Hepatocyte (in vitro differentiated cells): Measurements from ENCODE around the gene FERMT1. TPM values are rescaled to one million over a fixed set of nuclear protein-coding genes. Genes with fewer than 3 reads are reported as not detected.

Experiments used
- DNase-seq: peaks from one replicate; pipeline ENCODE4 v3.0.0-alpha.2; 2016; ENCODE audit warnings: low spot score
- H2AFZ ChIP-seq: fragments of 200-600 bp; sonication (generic); 2 replicates; pipeline ENCODE4 v1.6.0; 2016; ENCODE audit warnings: antibody characterized with exemption, mild to moderate bottlenecking
- H3K27ac ChIP-seq: fragments of 200-600 bp; sonication (generic); 2 replicates; pipeline ENCODE4 v1.5.1; 2016; ENCODE audit warnings: mild to moderate bottlenecking
- H3K27me3 ChIP-seq: fragments of 200-600 bp; sonication (generic); 2 replicates; pipeline ENCODE4 v1.6.1; 2016
- H3K36me3 ChIP-seq: fragments of 200-600 bp; sonication (generic); replicated peaks from 2 replicates; pipeline ENCODE4 v1.5.1; 2016; ENCODE audit warnings: low read depth; ENCODE audit not compliant: insufficient read depth
- H3K4me1 ChIP-seq: fragments of 200-600 bp; sonication (generic); 2 replicates; pipeline ENCODE4 v1.5.1; 2016; ENCODE audit warnings: mild to moderate bottlenecking, moderate library complexity; ENCODE audit not compliant: insufficient read depth
- H3K4me2 ChIP-seq: fragments of 200-600 bp; sonication (generic); 2 replicates; pipeline ENCODE4 v1.6.0; 2016
- H3K4me3 ChIP-seq: fragments of 200-600 bp; sonication (generic); 2 replicates; pipeline ENCODE4 v1.5.1; 2016; ENCODE audit warnings: mild to moderate bottlenecking
- H3K79me2 ChIP-seq: fragments of 200-600 bp; sonication (generic); 2 replicates; pipeline ENCODE4 v1.6.0; 2017; ENCODE audit warnings: mild to moderate bottlenecking
- H3K9me2 ChIP-seq: fragments of 200-600 bp; sonication (generic); replicated peaks from 2 replicates; pipeline ENCODE4 v1.6.0; 2017; ENCODE audit warnings: mild to moderate bottlenecking; ENCODE audit not compliant: insufficient read depth
- H3K9me3 ChIP-seq: fragments of 200-600 bp; sonication (generic); 2 replicates; pipeline ENCODE4 v1.5.1; 2016; ENCODE audit warnings: low read depth, mild to moderate bottlenecking
- H4K20me1 ChIP-seq: fragments of 200-600 bp; sonication (generic); 2 replicates; pipeline ENCODE4 v1.6.0; 2016; ENCODE audit warnings: mild to moderate bottlenecking; ENCODE audit not compliant: insufficient read depth, poor library complexity, severe bottlenecking
- CTCF ChIP-seq: fragments of 200-600 bp; sonication (generic); IDR thresholded peaks from 2 replicates; pipeline ENCODE4 v1.5.1; 2016; ENCODE audit warnings: antibody characterized with exemption, mild to moderate bottlenecking; ENCODE audit not compliant: poor library complexity
- EZH2 ChIP-seq: fragments of 200-600 bp; sonication (generic); IDR thresholded peaks from 2 replicates; pipeline ENCODE4 v1.6.1; 2016; ENCODE audit warnings: antibody characterized with exemption, mild to moderate bottlenecking, borderline replicate concordance
- EZH2phosphoT487 ChIP-seq: fragments of 200-600 bp; sonication (generic); IDR thresholded peaks from one replicate; pipeline ENCODE4 v1.6.1; 2018; ENCODE audit warnings: antibody characterized with exemption, mild to moderate bottlenecking, low read depth, moderate library complexity; ENCODE audit not compliant: unreplicated experiment, severe bottlenecking
- WGBS: methylation state at CpG from one replicate; pipeline ENCODE4 v1.1.6; 2016; ENCODE audit warnings: low lambda C conversion rate; ENCODE audit errors: missing lambda C conversion rate; 5-methylcytosine and 5-hydroxymethylcytosine counted together
- polyA plus RNA-seq: library from polyadenylated mRNA; unstranded; fragments of >200 nt; fragmentation: Nextera tagmentation; extraction: Ambion mirVana; gene quantifications from 2 replicates; pipeline ENCODE4 v1.2.1, GENCODE V29; 2016
- total RNA-seq: library from RNA; depleted of rRNA; stranded (reverse); fragments of >200 nt; gene quantifications from 2 replicates; pipeline ENCODE4 v1.2.3, GENCODE V29; 2014

FERMT1 gene
- total and polyA plus RNA-seq, 2 experiments from 2014 or later: 3.4 to 13.9 TPM

GRCh38 chr20:6094565-6094964, 28.3 kb downstream of the FERMT1 start:
- Histone ChIP-seq H3K4me2 (no peak overlapping the region), H2AFZ (no peak overlapping the region), H3K9me2 (no peaks in the 10 kb centered on the region), H3K9me3 (no peaks in the 10 kb centered on the region), H3K27ac (peak overlapping the region; percentile 10), H3K4me1 (peaks cover 4% of the 10 kb centered on the region), H3K27me3 (no peaks in the 10 kb centered on the region), H3K79me2 (no peaks in the 10 kb centered on the region), H3K4me3 (no peak overlapping the region), H4K20me1 (no peaks in the 10 kb centered on the region), H3K36me3 (no peaks in the 10 kb centered on the region)
- no peak for DNase-seq
- WGBS: 82% methylated on average over 4 of the region's 4 CpGs
- TF ChIP-seq EZH2phosphoT487: no peak
- no peak for TF ChIP-seq CTCF
- TF ChIP-seq EZH2: no peak

GRCh38 chr20:6094063-6094462, 28.8 kb downstream of the FERMT1 start:
- H2AFZ ChIP-seq: no peak overlapping the region

GRCh38 chr20:6091661-6092060, 31.2 kb downstream of the FERMT1 start:
- Histone ChIP-seq H3K9me2 (no peaks in the 10 kb centered on the region), H2AFZ (no peak overlapping the region), H3K4me2 (no peak overlapping the region), H3K4me1 (peaks cover 4% of the 10 kb centered on the region), H3K4me3 (no peak overlapping the region), H3K27ac (no peak overlapping the region), H3K79me2 (no peaks in the 10 kb centered on the region), H4K20me1 (no peaks in the 10 kb centered on the region), H3K9me3 (no peaks in the 10 kb centered on the region), H3K27me3 (no peaks in the 10 kb centered on the region), H3K36me3 (no peaks in the 10 kb centered on the region)
- whole genome bisulfite sequencing: 79% methylated on average over 8 of the region's 8 CpGs
- TF ChIP-seq EZH2: no peak
- no peak for TF ChIP-seq CTCF
- TF ChIP-seq EZH2phosphoT487: no peak
- no peak for DNase-seq

More at GRCh38 chr20:6094063-6094462, 28.8 kb downstream of the FERMT1 start:
- Histone ChIP-seq H3K27ac (peak overlapping the region; percentile 32), H3K9me2 (no peaks in the 10 kb centered on the region), H3K27me3 (no peaks in the 10 kb centered on the region), H3K4me1 (peaks cover 4% of the 10 kb centered on the region), H3K4me3 (no peak overlapping the region), H3K9me3 (no peaks in the 10 kb centered on the region), H4K20me1 (no peaks in the 10 kb centered on the region), H3K4me2 (no peak overlapping the region), H3K79me2 (no peaks in the 10 kb centered on the region), H3K36me3 (no peaks in the 10 kb centered on the region)
- TF ChIP-seq CTCF (no peak), EZH2 (no peak), EZH2phosphoT487 (no peak)
- 72% methylated on average over 3 of the region's 3 CpGs for WGBS
- no peak for DNase-seq

- H3K4me3 ChIP-seq: no peak overlapping the region
- H3K4me2 ChIP-seq: no peak overlapping the region
- H3K27ac ChIP-seq: no peak overlapping the region
- no peaks in the 10 kb centered on the region for H3K9me3 ChIP-seq
- no peak for DNase-seq
- H3K36me3 ChIP-seq: no peaks in the 10 kb centered on the region
- 71% methylated on average over 2 of the region's 2 CpGs for WGBS
- no peaks in the 10 kb centered on the region for H4K20me1 ChIP-seq
- H3K9me2 ChIP-seq: no peaks in the 10 kb centered on the region
- no peaks in the 10 kb centered on the region for H3K79me2 ChIP-seq
- H3K4me1 ChIP-seq: no peaks in the 10 kb centered on the region
- no peaks in the 10 kb centered on the region for H3K27me3 ChIP-seq
- TF ChIP-seq EZH2phosphoT487: no peak
- no peak for TF ChIP-seq EZH2
- TF ChIP-seq CTCF: no peak
- no peak overlapping the region for H2AFZ ChIP-seq
Measured at GRCh38 chr20:6086868-6087267, 36.0 kb downstream of the FERMT1 start.
